Measurements from ENCODE around the gene HAPSTR1. TPM values are rescaled to one million over a fixed set of nuclear protein-coding genes. Genes with fewer than 3 reads are reported as not detected.

HAPSTR1 gene
- total RNA-seq, 1 experiment from 2014 or later, result 49.9 TPM

DNA sequence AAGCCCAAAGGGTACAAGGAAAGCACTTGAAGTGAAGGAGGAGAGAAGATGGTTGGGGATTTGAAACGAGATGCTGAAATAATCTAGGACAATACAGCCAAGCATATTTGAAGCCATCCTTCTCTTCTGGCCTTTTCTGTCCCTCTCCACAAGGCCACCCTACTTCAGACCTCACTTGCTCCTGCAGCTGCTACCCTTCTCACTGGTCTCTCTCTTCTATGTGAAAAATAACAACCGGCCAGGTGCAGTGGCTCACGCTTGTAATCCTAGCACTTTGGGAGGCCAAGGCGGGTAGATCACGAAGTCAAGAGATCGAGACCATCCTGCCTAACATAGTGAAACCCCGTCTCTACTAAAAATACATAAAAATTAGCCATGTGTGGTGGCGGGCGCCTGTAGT, 33.2 kb upstream of the HAPSTR1 start:
- Histone ChIP-seq H3K4me3 (ENCODE audit: low read depth in 2 of 2, low read length in 2 of 2) (no peak overlapping the region), H3K9me3 (ENCODE audit: control insufficient read depth, insufficient read depth, low read depth, low read length) (no peaks in the 10 kb centered on the region), H3K4me1 (ENCODE audit: control insufficient read depth, insufficient read depth, low read length) (no peaks in the 10 kb centered on the region), H3K27ac (ENCODE audit: low read length) (no peak overlapping the region), H3K36me3 (ENCODE audit: control insufficient read depth, insufficient read depth, low read length) (no peaks in the 10 kb centered on the region), H3K27me3 (ENCODE audit: control insufficient read depth, insufficient read depth, low read length) (no peaks in the 10 kb centered on the region)
- intact Hi-C loops (cut with micrococcal nuclease; ENCODE audit: unreplicated experiment), result no loop called here
- no peak for DNase-seq (ENCODE audit: low read depth, low spot score)
- TF ChIP-seq SIN3A (IDR thresholded peaks at IDR 0.05; ENCODE audit: borderline replicate concordance, insufficient read depth, low read depth, low read length), result no peak
- TF ChIP-seq, protein P1, sequence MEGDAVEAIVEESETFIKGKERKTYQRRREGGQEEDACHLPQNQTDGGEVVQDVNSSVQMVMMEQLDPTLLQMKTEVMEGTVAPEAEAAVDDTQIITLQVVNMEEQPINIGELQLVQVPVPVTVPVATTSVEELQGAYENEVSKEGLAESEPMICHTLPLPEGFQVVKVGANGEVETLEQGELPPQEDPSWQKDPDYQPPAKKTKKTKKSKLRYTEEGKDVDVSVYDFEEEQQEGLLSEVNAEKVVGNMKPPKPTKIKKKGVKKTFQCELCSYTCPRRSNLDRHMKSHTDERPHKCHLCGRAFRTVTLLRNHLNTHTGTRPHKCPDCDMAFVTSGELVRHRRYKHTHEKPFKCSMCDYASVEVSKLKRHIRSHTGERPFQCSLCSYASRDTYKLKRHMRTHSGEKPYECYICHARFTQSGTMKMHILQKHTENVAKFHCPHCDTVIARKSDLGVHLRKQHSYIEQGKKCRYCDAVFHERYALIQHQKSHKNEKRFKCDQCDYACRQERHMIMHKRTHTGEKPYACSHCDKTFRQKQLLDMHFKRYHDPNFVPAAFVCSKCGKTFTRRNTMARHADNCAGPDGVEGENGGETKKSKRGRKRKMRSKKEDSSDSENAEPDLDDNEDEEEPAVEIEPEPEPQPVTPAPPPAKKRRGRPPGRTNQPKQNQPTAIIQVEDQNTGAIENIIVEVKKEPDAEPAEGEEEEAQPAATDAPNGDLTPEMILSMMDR (IDR thresholded peaks at IDR 0.05), result no peak
- TF ChIP-seq TCF7L2 (IDR thresholded peaks at IDR 0.05; ENCODE audit: low read depth, low read length), result no peak
- no peak for TF ChIP-seq POLR2AphosphoS5 (IDR thresholded peaks at IDR 0.05; ENCODE audit: low read depth, low read length)
- TF ChIP-seq, protein P2, sequence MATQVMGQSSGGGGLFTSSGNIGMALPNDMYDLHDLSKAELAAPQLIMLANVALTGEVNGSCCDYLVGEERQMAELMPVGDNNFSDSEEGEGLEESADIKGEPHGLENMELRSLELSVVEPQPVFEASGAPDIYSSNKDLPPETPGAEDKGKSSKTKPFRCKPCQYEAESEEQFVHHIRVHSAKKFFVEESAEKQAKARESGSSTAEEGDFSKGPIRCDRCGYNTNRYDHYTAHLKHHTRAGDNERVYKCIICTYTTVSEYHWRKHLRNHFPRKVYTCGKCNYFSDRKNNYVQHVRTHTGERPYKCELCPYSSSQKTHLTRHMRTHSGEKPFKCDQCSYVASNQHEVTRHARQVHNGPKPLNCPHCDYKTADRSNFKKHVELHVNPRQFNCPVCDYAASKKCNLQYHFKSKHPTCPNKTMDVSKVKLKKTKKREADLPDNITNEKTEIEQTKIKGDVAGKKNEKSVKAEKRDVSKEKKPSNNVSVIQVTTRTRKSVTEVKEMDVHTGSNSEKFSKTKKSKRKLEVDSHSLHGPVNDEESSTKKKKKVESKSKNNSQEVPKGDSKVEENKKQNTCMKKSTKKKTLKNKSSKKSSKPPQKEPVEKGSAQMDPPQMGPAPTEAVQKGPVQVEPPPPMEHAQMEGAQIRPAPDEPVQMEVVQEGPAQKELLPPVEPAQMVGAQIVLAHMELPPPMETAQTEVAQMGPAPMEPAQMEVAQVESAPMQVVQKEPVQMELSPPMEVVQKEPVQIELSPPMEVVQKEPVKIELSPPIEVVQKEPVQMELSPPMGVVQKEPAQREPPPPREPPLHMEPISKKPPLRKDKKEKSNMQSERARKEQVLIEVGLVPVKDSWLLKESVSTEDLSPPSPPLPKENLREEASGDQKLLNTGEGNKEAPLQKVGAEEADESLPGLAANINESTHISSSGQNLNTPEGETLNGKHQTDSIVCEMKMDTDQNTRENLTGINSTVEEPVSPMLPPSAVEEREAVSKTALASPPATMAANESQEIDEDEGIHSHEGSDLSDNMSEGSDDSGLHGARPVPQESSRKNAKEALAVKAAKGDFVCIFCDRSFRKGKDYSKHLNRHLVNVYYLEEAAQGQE (IDR thresholded peaks at IDR 0.05; ENCODE audit: insufficient read depth in 1 of 2, low read depth in 2 of 2, low read length in 1 of 2), result no peak
- CTCF ChIA-PET, result interaction anchor here (0.6 kb wide), 1 partner anchor 29 kb away, joined by 4 read pairs; no protein-coding TSS in a partner anchor
- POLR2A ChIA-PET, result interaction anchor here (0.5 kb wide), 1 partner anchor 256 kb away, joined by 3 read pairs; no protein-coding TSS in a partner anchor
- no peak for ATAC-seq
- in situ Hi-C loops (cut with HindIII; ENCODE audit: low pct_unique_long_range_greater_than_20kb, low sequenced_read_pairs), result no loop called here
- BruUV-seq (replicated peaks), result no TSS peak

DNA sequence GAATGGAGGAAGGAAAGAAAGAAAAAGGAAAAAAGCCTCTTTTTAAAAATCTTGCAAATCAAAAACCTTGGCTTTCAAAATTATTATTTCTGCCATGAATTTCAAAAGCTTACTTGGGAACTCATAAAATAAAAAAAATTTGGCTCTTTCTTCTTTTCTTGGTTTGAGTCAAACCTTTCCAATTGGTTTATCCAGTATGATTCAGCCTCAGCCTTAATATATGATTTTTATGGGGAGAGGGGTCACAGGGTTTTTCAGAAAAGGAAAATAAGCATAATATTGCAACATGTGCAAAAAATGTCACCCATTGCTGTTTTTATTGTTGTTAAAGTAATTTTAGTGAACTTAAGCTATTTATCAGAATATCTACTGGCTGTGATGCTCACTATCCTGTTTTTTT, 31.2 kb upstream of the HAPSTR1 start:
- CTCF ChIA-PET, result interaction anchor here (0.6 to 0.7 kb wide), 2 partner anchors 32 to 1678 kb away, joined by 3 to 5 read pairs; no protein-coding TSS in a partner anchor
- ATAC-seq, result no peak
- Histone ChIP-seq H3K36me3 (ENCODE audit: control insufficient read depth, insufficient read depth, low read length) (no peaks in the 10 kb centered on the region), H3K4me3 (ENCODE audit: low read depth in 2 of 2, low read length in 2 of 2) (no peak overlapping the region), H3K9me3 (ENCODE audit: control insufficient read depth, insufficient read depth, low read depth, low read length) (no peaks in the 10 kb centered on the region), H3K27ac (ENCODE audit: low read length) (0 out of 2 replicates have a peak overlapping the region, but pooled peaks have one; percentile 3), H3K4me1 (ENCODE audit: control insufficient read depth, insufficient read depth, low read length) (no peaks in the 10 kb centered on the region), H3K27me3 (ENCODE audit: control insufficient read depth, insufficient read depth, low read length) (no peaks in the 10 kb centered on the region)
- no peak for DNase-seq (ENCODE audit: low read depth, low spot score)
- POLR2A ChIA-PET, result interaction anchor here (0.6 kb wide), 1 partner anchor 77 kb away, joined by 3 read pairs; no protein-coding TSS in a partner anchor
- no TSS peak for BruUV-seq (replicated peaks)
- no peak for TF ChIP-seq SIN3A (IDR thresholded peaks at IDR 0.05; ENCODE audit: borderline replicate concordance, insufficient read depth, low read depth, low read length)
- TF ChIP-seq, protein P2 (IDR thresholded peaks at IDR 0.05; ENCODE audit: insufficient read depth in 1 of 2, low read depth in 2 of 2, low read length in 1 of 2), result no peak
- TF ChIP-seq TCF7L2 (IDR thresholded peaks at IDR 0.05; ENCODE audit: low read depth, low read length), result no peak
- TF ChIP-seq, protein P1 (IDR thresholded peaks at IDR 0.05), result no peak
- TF ChIP-seq POLR2AphosphoS5 (IDR thresholded peaks at IDR 0.05; ENCODE audit: low read depth, low read length), result no peak
- in situ Hi-C loops (cut with HindIII; ENCODE audit: low pct_unique_long_range_greater_than_20kb, low sequenced_read_pairs), result no loop called here
- intact Hi-C loops (cut with micrococcal nuclease; ENCODE audit: unreplicated experiment), result no loop called here

Measured in Panc1 (cell line).